Measurements from ENCODE around the gene ZNF789.

ZNF789 gene

DNA sequence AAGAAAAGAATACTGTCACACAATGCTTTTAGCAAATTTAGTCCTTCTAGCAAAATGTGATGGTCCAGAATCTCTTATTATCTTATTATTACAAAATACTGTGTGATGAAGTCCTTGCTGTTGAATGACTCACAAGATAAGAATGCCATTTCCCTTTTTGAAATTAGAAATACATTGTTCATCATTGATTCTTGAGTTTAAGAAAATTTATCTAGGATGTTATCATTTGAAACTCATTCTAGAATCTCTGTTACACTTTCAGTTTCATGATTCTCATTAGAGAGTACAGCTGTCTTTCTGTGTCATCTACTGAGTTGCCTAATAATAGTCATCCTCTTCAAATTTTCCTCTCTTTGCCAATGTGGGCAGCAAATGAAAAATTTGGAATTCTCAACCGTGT, 41.4 kb downstream of the ZNF789 start:
- Mint-ChIP-seq H3K4me3 (no peak overlapping the region), H3K36me3 (ENCODE audit: low read depth) (peaks cover 40% of the 10 kb centered on the region), H3K27me3 (no peaks in the 10 kb centered on the region), H3K4me1 (ENCODE audit: low read depth) (peaks cover 8% of the 10 kb centered on the region), H3K27ac (no peak overlapping the region), H3K9me3 (no peaks in the 10 kb centered on the region)

DNA sequence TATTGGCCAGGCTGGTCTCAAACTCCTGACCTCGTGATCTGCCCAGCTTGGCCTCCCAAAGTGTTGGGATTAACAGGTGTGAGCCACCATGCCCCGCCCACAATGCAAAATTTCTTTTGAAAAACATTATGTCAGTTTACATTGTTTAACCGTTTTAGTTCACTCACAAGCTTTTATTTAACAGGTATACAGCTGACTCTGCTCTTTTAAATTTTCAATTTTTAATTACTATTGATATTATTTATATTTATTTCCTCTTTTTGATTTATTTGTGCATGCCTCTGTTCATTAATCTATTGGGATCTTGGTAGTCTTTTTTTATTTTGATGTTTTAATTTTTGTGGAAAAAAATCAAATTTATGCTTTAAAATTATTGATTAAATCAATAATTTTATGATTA, 48.7 kb downstream of the ZNF789 start:
- H3K4me3 Mint-ChIP-seq = no peak overlapping the region
- peaks cover 44% of the 10 kb centered on the region for H3K36me3 Mint-ChIP-seq (ENCODE audit: low read depth)
- H3K27me3 Mint-ChIP-seq = no peaks in the 10 kb centered on the region
- H3K9me3 Mint-ChIP-seq = no peaks in the 10 kb centered on the region
- no peaks in the 10 kb centered on the region for H3K4me1 Mint-ChIP-seq (ENCODE audit: low read depth)
- H3K27ac Mint-ChIP-seq = no peak overlapping the region

DNA sequence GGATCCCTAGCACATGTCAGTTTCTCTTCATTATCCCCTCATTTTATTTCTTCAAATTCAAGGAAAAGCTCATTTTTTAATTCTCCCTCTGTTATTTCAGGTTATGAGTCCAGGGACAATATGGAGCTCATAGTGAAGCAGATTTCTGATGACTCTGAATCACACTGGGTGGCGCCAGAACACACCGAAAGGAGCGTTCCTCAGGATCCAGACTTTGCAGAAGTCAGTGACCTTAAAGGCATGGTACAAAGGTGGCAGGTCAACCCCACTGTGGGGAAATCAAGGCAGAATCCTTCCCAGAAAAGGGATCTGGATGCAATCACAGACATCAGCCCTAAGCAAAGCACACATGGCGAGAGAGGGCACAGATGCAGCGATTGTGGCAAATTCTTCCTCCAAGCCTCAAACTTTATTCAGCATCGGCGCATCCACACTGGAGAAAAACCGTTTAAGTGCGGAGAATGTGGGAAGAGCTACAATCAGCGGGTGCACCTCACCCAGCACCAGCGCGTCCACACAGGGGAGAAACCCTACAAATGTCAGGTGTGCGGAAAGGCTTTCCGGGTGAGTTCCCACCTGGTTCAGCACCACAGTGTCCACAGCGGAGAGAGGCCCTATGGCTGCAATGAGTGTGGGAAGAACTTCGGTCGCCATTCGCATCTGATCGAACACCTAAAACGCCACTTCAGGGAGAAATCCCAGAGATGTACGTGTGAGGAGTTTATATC, 53.2 kb downstream of the ZNF789 start:
- Mint-ChIP-seq H3K36me3 (ENCODE audit: low read depth) (peaks cover 61% of the 10 kb centered on the region), H3K4me1 (ENCODE audit: low read depth) (no peaks in the 10 kb centered on the region), H3K4me3 (no peak overlapping the region), H3K27me3 (no peaks in the 10 kb centered on the region), H3K9me3 (peaks cover 10% of the 10 kb centered on the region), H3K27ac (no peak overlapping the region)

GRCh38 chr7:99531354-99531765, 58.7 kb downstream of the ZNF789 start:
- Mint-ChIP-seq H3K27me3 (no peaks in the 10 kb centered on the region), H3K36me3 (ENCODE audit: low read depth) (peaks cover 71% of the 10 kb centered on the region), H3K4me1 (ENCODE audit: low read depth) (no peaks in the 10 kb centered on the region), H3K4me3 (no peak overlapping the region), H3K27ac (no peak overlapping the region), H3K9me3 (peaks cover 36% of the 10 kb centered on the region)

DNA sequence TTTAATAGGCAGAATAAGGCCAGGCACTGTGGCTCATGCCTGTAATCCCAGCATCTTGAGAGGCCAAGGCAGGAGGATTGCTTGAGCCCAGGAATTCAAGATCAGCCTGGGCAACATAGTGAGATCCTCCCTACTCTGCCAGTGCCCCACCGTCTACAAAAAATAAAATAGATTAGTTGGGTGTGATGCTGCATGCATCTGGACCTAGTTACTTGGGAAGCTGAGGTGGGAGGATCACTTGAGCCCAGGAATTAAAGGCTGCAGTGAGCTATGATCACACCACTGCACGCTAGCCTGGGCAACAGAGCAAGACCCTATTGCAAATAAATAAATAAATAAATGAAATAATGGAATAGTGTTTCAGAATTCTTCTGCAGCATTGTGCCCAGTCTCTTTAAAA, 63.0 kb downstream of the ZNF789 start:
- Mint-ChIP-seq H3K4me3 (no peak overlapping the region), H3K4me1 (ENCODE audit: low read depth) (no peaks in the 10 kb centered on the region), H3K9me3 (peaks cover 43% of the 10 kb centered on the region), H3K27ac (no peak overlapping the region), H3K27me3 (no peaks in the 10 kb centered on the region), H3K36me3 (ENCODE audit: low read depth) (peaks cover 33% of the 10 kb centered on the region)

Measured in stimulated activated naive CD8-positive, alpha-beta T cell treated with anti-CD3 and anti-CD28 coated beads, Interleukin-15, Interleukin-2, amounts not matched to agents 100 ng/mL and 50 ng/mL, for 24 hours (primary cell).